Breast epithelium (tissue), 4 donors: ENCODE data around the gene AFMID. TPM values are rescaled to one million over a fixed set of nuclear protein-coding genes. Genes with fewer than 3 reads are reported as not detected.
A peak's percentile ranks its signal among the peaks of the same experiment; 100 is the strongest.

ENCODE experiments used
- DNase-seq, 2 donors: peaks; one replicate each; pipeline ENCODE4 v3.0.0-alpha.2; 2019; ENCODE audit warnings: low spot score in 2 of 2
- H3K27ac ChIP-seq, 2 donors: fragments of 200-600 bp; sonication (generic) in 1 of 2; one replicate each; pipeline ENCODE4 v1.5.1; 2016 to 2019; ENCODE audit warnings: mild to moderate bottlenecking in 1 of 2
- H3K27me3 ChIP-seq, 2 donors: fragments of 200-600 bp; sonication (generic) in 1 of 2; one replicate each; pipeline versions ENCODE4 v1.5.1 to v1.6.0; 2017 to 2019; ENCODE audit warnings: control low read depth in 1 of 2, mild to moderate bottlenecking in 1 of 2
- H3K36me3 ChIP-seq: fragments of 200-600 bp; one replicate; pipeline ENCODE4 v1.5.1; 2019
- H3K4me1 ChIP-seq, 2 donors: fragments of 200-600 bp; sonication (generic); one replicate each; pipeline ENCODE4 v1.5.1; 2016 to 2019; ENCODE audit warnings: control low read depth in 1 of 2
- H3K4me3 ChIP-seq, 3 donors: fragments of 200-600 bp; sonication (generic); 1 replicate in 2 of 3; 2 replicates in 1 of 3; pipeline ENCODE4 v1.5.1; 2016 to 2019; ENCODE audit warnings: mild to moderate bottlenecking in 3 of 3, moderate library complexity in 2 of 3
- H3K9me3 ChIP-seq, 2 donors: fragments of 200-600 bp; sonication (generic) in 1 of 2; one replicate each; pipeline ENCODE4 v1.5.1; 2016 to 2019; ENCODE audit warnings: control low read depth in 1 of 2
- POLR2A ChIP-seq: fragments of 450-650 bp; IDR thresholded peaks from one replicate; pipeline ENCODE4 v1.6.1; 2016; ENCODE audit warnings: antibody characterized with exemption, mild to moderate bottlenecking, moderate library complexity
- POLR2AphosphoS5 ChIP-seq, 3 donors: sonication (generic); formaldehyde crosslinking; IDR thresholded peaks; one replicate each; pipeline ENCODE4 v1.6.1; 2017; ENCODE audit warnings: antibody characterized with exemption in 3 of 3
- intact Hi-C: fragments of 100-400 bp; cut with DNase I; formaldehyde crosslinking; loops from one replicate; pipeline ENCODE4 v1.15.1; 2023; ENCODE audit warnings: low total_unique reads
- total RNA-seq, 3 donors: library from RNA; depleted of rRNA; stranded (reverse); fragments of >200 nt; gene quantifications; one replicate each; pipeline ENCODE4 v1.1.0, GENCODE V29; 2016
- TF ChIP-seq, protein P1 (sequence below), 3 donors: fragments of 450-650 bp; IDR thresholded peaks; one replicate each; pipeline ENCODE4 v1.5.1; 2016 to 2017; ENCODE audit warnings: antibody characterized with exemption in 3 of 3, mild to moderate bottlenecking in 3 of 3, moderate library complexity in 3 of 3

Gene AFMID
- total RNA-seq, 3 donors from 2014 or later: 12.3 to 66.2 (median 65.2) TPM

DNA sequence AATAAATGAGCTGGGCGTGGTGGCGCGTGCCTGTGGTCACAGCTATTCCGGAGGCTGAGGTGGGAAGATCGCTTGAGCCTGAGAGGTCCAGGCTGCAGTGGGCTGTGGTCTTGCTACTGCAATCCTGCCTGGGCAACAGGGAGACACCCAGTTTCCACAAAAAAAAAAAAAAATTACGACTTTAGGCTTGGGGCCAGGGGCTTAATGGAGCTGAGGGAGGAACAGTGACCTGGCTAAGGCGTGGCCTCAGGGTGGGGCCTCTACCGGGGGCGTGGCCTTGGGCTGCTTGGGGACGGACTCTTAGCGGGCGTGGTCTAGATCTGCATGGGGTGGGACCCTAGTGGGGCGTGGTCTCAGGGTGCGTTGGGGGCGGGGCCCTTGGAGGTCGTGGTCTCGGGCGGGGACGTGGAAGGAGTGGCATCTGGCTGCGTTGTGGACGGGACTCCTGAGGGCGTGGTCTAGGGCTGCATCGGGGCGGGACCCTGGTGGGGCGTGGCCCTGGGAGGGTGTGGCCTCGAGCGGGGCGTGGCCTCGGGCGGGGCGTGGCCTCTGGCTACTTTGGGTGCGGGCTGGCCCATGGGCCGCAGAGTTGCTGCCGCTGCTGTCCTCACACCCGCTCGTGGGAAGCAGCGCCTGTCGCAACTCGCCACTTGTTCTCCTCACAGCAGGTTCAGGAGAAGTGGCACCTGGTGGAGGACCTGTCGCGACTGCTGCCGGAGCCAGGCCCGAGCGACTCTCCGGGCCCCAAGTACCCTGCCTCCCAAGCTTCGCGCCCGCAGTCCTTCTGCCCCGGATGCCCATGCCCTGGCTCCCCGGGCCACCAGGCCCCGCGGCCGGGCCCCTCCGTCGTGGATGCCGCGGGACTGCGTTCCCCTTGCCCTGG is 46.8 kb upstream of the AFMID start:
- intact Hi-C loops: no loop called here
- TF ChIP-seq POLR2A: no peak
- peak in 1 of 3 donors; percentile 12 for TF ChIP-seq POLR2AphosphoS5 (IDR thresholded peaks at IDR 0.05)
- Histone ChIP-seq H3K36me3 (no peaks in the 10 kb centered on the region), H3K27ac (peak overlapping the region; percentile 56 to 79), H3K27me3 (no peaks in the 10 kb centered on the region), H3K9me3 (no peaks in the 10 kb centered on the region), H3K4me3 (peak overlapping the region; percentile 10 to 44 (median 17)), H3K4me1 (peaks cover 4 to 23% of the 10 kb centered on the region in 2 donors)
- DNase-seq: peak; percentile 88 to 90

DNA sequence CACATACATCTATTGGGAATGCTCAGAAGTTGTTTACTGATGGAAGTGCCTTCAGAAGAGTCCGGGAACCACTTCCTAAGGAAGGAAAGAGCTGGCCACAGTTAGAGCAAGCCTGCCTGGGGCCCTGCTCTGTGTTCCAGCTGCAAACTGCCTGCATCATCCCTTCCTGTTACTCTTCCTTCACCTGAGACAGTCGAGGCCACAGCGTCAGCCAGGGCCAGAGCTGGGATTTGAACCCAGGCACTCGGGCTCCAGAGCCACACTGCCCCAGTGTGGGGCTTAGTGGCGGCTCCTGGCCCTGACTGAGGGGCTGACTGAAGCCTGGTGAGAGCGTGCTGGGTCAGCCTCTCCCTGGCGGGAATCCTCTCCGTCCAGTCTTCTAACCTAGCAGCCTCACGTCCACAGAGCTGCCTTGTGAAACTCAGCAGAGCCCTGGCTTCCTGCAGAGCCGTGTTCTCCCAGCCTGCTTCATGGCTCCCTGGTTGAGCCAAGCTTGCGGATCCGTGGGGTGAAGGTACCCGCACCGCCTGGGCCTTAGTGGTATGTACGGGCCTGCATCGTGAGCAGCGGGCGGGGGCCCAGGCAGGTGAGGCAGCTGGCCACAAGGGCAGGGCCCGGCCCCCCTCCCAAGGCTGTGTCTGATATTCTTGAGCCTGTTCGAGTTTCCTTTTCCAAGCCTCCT is 45.6 kb upstream of the AFMID start:
- Histone ChIP-seq H3K4me1 (peaks cover 4 to 23% of the 10 kb centered on the region in 2 donors), H3K36me3 (no peaks in the 10 kb centered on the region), H3K27me3 (no peaks in the 10 kb centered on the region), H3K27ac (peak overlapping the region; percentile 76 to 79), H3K9me3 (no peaks in the 10 kb centered on the region), H3K4me3 (no peak overlapping the region)
- intact Hi-C loops: no loop called here
- TF ChIP-seq, protein P1, sequence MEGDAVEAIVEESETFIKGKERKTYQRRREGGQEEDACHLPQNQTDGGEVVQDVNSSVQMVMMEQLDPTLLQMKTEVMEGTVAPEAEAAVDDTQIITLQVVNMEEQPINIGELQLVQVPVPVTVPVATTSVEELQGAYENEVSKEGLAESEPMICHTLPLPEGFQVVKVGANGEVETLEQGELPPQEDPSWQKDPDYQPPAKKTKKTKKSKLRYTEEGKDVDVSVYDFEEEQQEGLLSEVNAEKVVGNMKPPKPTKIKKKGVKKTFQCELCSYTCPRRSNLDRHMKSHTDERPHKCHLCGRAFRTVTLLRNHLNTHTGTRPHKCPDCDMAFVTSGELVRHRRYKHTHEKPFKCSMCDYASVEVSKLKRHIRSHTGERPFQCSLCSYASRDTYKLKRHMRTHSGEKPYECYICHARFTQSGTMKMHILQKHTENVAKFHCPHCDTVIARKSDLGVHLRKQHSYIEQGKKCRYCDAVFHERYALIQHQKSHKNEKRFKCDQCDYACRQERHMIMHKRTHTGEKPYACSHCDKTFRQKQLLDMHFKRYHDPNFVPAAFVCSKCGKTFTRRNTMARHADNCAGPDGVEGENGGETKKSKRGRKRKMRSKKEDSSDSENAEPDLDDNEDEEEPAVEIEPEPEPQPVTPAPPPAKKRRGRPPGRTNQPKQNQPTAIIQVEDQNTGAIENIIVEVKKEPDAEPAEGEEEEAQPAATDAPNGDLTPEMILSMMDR (IDR thresholded peaks at IDR 0.05): no peak
- TF ChIP-seq POLR2AphosphoS5 (IDR thresholded peaks at IDR 0.05) (no peak), POLR2A (no peak)
- DNase-seq: no peak

DNA sequence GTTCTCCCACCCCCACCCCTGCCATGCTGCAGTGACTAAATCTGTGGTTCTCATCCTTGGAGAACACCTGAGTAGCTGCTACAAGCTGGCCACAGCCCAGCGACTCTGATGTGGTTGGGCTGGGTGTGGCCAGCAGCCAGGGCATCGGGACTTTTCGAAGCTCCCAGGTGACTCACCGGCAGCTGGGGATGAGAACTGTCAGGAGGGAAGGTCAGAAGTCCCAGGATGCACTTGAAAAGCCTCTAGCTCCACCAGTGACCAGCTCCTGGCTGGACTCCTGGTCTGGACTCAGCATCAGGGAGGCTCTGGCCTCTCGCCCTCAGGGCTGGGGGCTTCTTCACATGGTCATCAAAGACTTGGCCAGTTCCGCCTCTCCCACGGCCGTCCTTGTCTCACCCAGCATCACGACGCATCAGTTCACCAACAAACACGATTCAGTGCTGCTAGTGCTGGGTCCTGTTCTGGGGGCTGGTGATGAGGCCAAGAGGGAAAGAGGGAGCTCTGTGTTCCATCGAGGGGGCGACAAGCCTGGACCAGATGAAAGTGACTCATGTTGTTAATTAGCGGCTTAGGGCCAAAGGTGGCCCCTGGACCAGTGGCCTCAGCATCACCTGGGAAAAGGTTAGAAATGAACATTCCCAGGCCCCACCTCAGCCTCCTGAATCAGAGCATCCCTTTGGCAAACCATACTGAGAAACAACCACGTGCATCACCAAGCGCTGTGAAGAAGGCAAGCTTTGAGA is 44.9 kb upstream of the AFMID start:
- Histone ChIP-seq H3K9me3 (no peaks in the 10 kb centered on the region), H3K4me1 (peaks cover 4 to 23% of the 10 kb centered on the region in 2 donors), H3K4me3 (no peak overlapping the region), H3K36me3 (no peaks in the 10 kb centered on the region), H3K27ac (peak overlapping the region; percentile 76 to 79), H3K27me3 (no peaks in the 10 kb centered on the region)
- peak; percentile 83 to 89 for DNase-seq
- intact Hi-C loops: no loop called here
- TF ChIP-seq POLR2AphosphoS5 (IDR thresholded peaks at IDR 0.05): no peak
- TF ChIP-seq, protein P1 (IDR thresholded peaks at IDR 0.05): no peak
- TF ChIP-seq POLR2A: no peak

DNA sequence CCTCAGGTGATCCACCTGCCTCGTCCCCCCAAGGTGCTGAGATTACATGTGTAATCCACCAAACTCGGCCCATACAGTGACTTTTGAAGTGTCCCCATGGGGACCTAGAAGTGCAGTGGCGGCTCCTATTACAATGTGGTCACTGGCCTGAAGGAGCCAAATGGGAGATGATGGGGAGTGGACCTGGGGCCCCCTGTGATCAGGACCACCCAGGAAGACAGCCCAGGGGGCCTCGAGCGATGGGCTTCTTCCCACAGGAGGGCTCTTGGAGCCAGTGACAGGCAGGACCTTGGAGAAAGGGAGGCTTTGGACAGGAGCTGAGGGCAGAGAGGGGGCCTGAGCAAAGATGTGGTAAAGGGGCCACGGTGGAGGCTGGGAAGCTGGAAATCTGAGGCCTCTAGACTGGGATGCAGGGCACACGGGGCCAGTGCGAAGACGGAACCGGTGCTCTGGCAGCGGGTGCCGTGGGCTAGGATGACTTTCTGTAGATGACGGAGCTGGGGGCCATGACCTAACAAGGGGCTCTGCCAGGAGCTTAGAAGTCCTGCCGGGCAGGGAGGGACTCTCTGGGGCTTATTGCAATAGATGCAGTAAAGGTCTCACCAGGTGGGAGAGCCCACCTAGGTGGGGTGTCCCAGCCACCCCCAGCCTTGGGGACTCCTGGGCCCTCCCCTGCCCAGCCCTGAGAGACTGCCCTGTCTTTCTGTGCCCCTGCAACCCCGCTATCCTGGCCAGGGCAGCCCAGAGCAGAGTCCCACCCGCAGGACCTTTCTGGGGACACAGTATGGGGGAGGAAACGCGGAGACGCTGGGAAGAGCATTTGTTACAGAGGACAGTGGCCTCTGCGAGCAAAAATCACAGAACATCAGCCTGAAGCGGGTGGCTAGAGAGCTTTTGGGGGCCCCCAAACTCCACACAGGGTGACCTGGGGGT is 43.7 kb upstream of the AFMID start:
- intact Hi-C loops: no loop called here
- Histone ChIP-seq H3K4me3 (no peak overlapping the region), H3K36me3 (no peaks in the 10 kb centered on the region), H3K4me1 (peaks cover 4 to 23% of the 10 kb centered on the region in 2 donors), H3K27ac (peak overlapping the region; percentile 41 to 68), H3K9me3 (no peaks in the 10 kb centered on the region), H3K27me3 (no peaks in the 10 kb centered on the region)
- no peak for TF ChIP-seq POLR2AphosphoS5 (IDR thresholded peaks at IDR 0.05)
- TF ChIP-seq, protein P1 (IDR thresholded peaks at IDR 0.05): no peak
- no peak for TF ChIP-seq POLR2A
- DNase-seq: no peak
